A204.1 (cell line): ENCODE data around the gene LDLRAD3.
"Not testable (repeated sequence)": the region's sequence is repeated elsewhere in the genome, so short reads cannot be mapped to it uniquely, and the experiment has no call there.

Source experiments
- FAIRE-seq: peaks from 2 replicates; lab custom pipeline; 2012; peaks lifted over from hg19 to GRCh38; lab: Jason Lieb, UNC

The LDLRAD3 gene

DNA sequence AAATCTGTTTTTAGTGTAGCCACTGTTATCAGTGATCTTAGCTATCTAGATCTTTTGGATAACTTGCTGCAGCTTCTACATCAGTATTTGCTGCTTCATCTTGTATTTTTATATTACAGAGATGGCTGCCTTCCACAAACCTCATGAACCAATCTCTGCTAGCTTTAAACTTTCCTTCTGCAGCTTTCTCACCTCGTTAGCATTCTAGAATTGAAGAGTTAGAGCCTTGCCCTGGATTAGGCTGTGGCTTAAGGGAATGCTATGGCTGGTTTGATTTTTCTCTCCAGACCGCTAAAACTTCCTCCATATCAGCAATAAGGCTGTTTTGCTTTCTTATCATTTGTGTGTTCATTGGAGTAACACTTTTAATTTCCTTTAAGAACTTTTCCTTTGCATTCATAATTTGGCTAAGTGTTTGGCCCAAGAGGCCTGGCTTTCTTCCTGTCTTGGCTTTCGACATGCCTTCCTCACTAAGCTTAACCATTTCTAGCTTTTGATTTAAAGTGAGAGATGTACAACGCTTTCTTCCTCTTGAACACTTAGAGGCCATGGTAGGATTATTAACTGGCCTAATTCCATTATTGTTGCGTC is 51.9 kb downstream of the LDLRAD3 start:
- FAIRE-seq: no peak

DNA sequence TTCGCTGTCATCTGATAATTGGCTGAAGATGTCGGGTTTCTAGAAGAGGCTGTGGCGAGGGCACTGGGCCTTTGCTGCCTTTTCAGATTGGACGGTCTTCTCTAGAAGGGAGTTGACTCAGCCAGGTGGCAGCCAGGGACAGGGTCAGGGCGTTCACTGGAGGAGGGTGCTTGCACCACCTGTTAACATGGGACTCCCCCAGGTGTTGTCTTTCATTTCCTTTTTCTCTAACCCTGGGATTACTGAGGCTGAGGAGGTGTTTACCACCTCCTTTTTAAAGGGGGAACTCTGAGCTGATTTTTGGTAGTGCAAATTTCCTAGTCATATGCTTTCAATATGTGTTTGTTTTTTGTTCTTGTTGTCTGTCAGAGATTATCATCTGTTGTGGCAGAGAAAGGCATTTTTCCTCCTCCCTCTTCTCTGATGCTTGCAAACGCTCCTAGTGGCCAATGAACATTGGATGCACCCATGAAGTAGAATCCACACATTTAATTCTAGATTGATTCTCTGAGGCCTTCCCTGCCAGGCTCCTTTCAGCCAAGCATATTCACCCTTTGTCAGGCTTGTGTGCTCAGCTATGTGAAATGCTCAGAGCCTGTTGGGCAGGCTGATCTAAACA is 54.1 kb downstream of the LDLRAD3 start:
- FAIRE-seq: no peak

DNA sequence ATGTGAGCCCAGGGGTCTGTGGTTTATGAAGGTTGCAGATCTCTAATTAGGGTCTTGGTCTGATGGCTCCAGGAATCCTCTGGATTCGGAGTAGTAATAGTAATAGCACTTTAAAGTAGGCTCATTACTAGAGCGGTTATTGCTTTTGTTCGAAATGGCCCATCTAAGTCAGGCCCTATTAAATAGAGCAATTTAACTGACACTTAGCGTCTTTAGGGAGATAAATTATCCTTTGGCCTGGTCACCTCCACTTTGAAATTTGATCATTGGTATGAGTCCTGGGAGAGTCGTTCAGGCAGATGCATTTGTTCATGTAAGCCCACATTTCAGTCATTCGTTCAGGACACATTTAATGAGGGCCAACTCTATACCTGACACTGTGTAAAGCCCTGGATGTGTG is 54.8 kb downstream of the LDLRAD3 start:
- FAIRE-seq: no peak

GRCh38 chr11:36000616-36001190 is 56.8 kb downstream of the LDLRAD3 start:
- no peak for FAIRE-seq

- FAIRE-seq: no peak
Measured at GRCh38 chr11:36002196-36002595, 58.3 kb downstream of the LDLRAD3 start.

GRCh38 chr11:36002796-36003195 is 58.9 kb downstream of the LDLRAD3 start:
- FAIRE-seq: no peak

DNA sequence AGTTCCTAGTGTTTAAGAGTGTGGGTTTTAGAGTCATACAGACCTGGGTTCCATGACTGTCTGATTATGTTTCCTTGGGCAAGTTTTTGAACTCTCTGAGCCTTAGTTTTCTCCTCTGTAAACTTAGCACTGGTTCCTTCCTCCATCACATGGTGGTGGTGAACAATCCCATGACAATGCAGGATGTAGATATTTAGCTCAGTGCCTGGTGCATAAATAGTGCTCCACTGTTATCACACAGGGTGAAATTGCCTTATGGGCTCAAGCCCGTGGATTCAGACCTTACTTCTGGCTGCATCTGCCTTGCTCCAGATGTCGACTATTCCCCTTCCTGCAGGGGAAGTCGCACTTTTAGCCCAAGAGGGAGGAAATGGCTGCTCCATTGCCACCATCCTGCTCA is 62.7 kb downstream of the LDLRAD3 start:
- FAIRE-seq: no peak

DNA sequence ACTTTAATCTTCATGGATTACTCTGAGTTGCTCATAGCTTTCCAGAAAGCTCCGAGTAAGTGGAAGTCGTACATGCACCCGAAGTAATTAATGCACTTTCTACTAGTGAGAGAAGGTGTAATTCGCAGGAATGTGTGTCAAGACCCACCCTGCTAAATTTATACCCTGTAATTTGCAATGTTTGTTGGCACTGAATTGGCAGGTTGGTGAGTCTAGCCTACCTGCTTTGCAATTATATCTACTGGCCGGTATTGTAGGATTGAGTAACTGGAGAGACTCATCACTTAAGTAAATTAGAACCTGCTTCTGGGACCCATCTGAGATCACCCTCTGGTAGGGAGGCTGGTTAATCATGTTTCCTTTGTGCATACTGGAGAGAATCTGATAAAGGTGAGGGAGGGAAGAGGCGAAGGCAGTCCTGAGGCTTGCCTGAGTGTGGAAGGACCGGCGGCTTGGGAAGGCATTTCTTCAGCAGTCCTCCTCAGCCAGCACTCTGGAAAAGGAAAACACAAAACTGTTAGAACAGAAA is 63.3 kb downstream of the LDLRAD3 start:
- no peak for FAIRE-seq

- FAIRE-seq: peak; percentile 96
Measured at GRCh38 chr11:36008584-36008983, 64.7 kb downstream of the LDLRAD3 start.

GRCh38 chr11:36009473-36009872 is 65.6 kb downstream of the LDLRAD3 start:
- peak; percentile 95 for FAIRE-seq

- FAIRE-seq: no peak
Measured at GRCh38 chr11:36010010-36010740, 66.3 kb downstream of the LDLRAD3 start.

DNA sequence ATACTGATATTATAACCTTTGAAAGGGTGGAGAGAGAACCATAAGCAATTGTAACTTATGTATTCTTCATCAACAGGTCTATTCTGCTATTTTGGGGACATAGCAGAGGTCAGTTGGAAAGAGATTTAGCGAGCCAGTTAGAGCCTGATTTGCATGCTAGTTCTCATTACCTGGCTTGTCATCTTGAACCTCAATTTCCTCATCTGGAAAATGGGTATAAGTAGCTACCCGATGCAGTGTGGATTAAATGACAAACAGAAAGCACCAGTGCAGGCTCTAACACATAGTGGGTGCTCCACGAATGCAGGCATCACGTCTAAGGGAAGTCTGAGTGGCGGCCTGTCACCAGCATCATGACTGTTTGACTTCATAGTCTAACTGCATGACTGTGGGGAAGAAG is 67.7 kb downstream of the LDLRAD3 start:
- FAIRE-seq: no peak

DNA sequence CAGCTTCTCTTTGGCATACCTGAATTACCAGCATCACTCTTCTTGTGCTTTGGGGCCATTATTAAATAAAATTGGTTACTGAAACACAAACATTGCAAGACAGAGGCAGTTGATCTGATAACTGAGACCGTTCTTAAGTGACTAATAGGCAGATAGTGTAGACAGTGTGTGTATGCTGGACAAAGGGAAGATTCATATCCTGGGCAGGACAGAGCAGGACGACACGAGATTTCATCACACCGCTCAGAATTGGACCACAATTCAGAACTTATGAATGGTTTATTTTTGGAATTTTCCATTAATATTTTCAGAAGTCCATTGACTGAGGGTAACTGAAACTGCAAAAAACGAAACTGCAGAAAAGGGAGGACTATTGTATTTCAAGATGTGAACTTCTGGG is 68.6 kb downstream of the LDLRAD3 start:
- no peak for FAIRE-seq

GRCh38 chr11:36012979-36013378 is 69.1 kb downstream of the LDLRAD3 start:
- FAIRE-seq: no peak

GRCh38 chr11:36013446-36013845 is 69.6 kb downstream of the LDLRAD3 start:
- not testable (repeated sequence) for FAIRE-seq

GRCh38 chr11:36013950-36014897 is 70.4 kb downstream of the LDLRAD3 start:
- no peak for FAIRE-seq

DNA sequence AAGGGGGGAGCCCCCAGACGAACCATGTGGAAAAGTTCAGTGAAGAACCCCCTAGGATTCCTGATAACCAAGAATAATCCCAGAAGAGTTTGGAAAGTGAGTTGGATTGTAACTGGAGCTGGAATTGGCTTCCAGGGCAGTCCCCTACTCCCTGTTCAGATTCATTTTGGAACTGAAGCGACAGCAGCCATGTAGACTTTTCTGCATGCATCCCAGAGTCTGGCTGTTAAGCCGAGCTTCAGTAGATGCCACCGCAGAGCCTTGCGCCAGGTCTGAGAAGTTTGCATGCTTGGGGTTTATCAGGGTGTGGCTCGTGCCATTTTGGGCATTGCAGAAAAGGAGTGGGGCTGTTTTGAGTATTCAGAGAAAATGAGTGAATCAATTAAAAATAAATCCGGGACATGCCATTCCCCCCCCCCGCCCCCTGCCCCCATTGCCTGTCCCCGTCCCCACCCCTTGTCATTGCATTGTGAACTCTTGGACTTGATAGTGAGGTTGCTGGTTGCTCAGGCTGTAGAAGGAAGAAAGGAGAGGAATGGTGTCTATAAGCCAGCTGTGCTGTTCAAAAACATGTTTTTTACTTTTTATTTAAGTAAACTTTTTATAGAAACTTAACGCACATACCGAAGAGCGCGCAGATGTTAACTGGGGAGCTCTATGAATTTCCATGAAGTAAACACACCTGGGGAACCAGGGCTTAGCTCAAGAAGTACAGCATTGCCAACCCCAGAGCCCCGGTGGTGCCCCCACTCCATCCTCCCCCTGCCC is 71.2 kb downstream of the LDLRAD3 start:
- peak; percentile 52 for FAIRE-seq

DNA sequence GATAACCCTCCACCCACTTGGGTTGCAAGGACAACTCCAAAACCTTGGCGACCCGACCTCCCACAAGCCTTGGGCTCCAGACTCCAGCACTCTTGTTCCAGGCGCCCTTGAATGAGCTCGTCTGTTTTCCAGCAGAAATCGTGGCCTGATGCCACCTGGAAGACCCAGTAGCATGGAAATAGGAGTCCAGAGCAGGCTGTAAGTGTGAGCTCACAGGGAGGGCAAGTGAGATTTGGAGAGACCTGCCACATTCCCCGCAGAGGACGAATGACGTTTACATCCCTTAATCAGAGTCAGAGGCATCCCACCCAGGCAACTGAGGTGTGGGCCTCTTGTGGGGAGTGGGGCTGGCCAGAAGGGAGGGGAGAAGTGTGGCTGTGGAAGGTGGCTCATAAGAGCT is 71.9 kb downstream of the LDLRAD3 start:
- FAIRE-seq: no peak

DNA sequence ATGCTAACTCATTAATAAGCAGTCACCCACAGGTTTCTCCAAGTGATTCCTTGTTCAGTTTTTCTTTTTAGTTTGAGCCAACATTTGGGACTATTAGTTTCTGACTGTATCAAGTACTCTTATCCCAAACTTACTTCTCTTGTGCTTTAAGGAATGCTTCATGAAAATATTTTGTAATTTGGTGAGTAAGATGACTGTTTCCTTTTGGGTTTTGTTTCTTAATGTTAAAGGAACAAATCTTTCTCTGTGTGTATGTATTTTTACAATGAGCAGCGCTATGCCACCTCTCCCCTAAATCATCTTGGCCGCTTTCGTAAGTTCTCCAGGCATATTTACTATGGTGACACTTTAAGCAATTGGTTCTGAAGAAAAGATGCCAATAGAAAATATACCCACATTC is 72.4 kb downstream of the LDLRAD3 start:
- FAIRE-seq: peak; percentile 98

DNA sequence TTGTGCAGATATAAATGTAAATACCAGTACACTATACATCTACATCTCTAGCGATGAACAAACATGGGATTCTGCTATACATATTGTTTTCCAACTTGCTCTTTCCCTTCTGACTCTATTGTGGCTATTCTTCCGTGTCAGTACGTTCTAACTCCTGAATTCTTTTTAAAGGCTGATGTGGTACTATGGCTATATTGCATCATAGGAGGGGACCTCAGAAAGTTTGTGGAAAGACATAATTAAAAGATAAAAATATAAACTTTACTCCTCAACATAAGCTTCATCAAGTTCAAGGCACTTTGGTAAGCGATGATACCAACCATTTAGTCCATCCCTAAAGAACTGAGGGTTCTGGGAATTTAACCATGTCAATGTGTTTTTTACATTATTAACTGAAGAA is 72.8 kb downstream of the LDLRAD3 start:
- FAIRE-seq: no peak

- no peak for FAIRE-seq
Measured at GRCh38 chr11:36019005-36019596, 75.2 kb downstream of the LDLRAD3 start.
